ENCODE measurements around the gene NODAL. TPM values are rescaled to one million over a fixed set of nuclear protein-coding genes. Genes with fewer than 3 reads are reported as not detected.

Gene NODAL
- total and polyA plus RNA-seq, 10 donors = not detected

DNA sequence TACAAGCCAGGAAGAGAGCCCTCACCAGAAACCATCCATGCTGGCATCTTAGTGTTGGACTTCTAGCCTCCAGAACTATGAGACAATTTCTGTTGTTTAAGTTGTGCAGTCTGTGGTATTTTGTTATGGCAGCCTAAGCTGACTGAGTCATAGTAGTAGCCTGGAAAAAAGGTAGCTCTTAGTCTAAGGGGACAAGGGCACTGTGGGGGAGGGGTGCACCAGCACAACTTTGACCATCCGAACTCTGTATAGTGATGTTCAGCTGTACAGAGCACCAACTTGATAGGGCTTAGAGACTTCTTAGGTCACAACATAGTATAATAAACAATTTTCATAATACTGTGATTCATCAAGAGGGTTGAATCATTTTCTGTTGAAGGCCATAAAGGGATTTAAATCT, 23.3 kb downstream of the NODAL start:
- no peak overlapping the region for H3K4me3 ChIP-seq
- peaks cover 0 to 61% (median 37%) of the 10 kb centered on the region in 6 donors for H3K36me3 ChIP-seq
- H3K9me3 ChIP-seq = no peaks in the 10 kb centered on the region
- 88 to 100% (median 92%) methylated on average over 1 of the region's 1 CpG for WGBS, 5 donors
- intact Hi-C loops (cut with DNase I; ENCODE audit: low total_unique reads) = no loop called here
- H3K27me3 ChIP-seq (replicated peaks in 1 of 7) = no peaks in the 10 kb centered on the region
- no peak for DNase-seq
- H3K27ac ChIP-seq = no peak overlapping the region
- TF ChIP-seq POLR2AphosphoS5 (IDR thresholded peaks at IDR 0.05) (peak in 1 of 3 donors; percentile 13), POLR2A (IDR thresholded peaks at IDR 0.05) (no peak)
- H3K4me1 ChIP-seq = peaks cover 0 to 34% (median 7%) of the 10 kb centered on the region in 6 donors

DNA sequence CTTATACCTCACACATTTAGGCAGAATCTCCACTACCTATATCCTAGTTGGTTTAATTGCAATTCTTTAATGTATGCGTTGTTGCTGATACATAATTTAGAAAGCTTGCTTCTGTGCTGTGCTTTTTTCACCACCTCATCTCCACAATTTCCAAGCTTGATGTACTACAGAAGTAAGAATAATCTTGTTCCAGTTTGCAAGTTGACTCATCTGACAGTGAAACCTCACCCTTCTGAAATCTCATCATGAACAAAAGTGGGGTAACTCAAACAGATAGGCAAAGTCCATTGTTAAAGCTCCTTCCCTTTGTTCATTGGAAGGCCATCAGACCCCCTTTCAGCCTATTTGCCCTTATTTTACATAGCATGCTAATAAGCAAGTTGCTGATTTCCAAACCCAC, 23.9 kb downstream of the NODAL start:
- H3K4me1 ChIP-seq = peaks cover 0 to 41% (median 11%) of the 10 kb centered on the region in 6 donors
- WGBS, 5 donors = 91 to 100% (median 94%) methylated on average over 1 of the region's 1 CpG
- no peaks in the 10 kb centered on the region for H3K9me3 ChIP-seq
- intact Hi-C loops (cut with DNase I; ENCODE audit: low total_unique reads) = no loop called here
- DNase-seq = no peak
- TF ChIP-seq, protein P1, sequence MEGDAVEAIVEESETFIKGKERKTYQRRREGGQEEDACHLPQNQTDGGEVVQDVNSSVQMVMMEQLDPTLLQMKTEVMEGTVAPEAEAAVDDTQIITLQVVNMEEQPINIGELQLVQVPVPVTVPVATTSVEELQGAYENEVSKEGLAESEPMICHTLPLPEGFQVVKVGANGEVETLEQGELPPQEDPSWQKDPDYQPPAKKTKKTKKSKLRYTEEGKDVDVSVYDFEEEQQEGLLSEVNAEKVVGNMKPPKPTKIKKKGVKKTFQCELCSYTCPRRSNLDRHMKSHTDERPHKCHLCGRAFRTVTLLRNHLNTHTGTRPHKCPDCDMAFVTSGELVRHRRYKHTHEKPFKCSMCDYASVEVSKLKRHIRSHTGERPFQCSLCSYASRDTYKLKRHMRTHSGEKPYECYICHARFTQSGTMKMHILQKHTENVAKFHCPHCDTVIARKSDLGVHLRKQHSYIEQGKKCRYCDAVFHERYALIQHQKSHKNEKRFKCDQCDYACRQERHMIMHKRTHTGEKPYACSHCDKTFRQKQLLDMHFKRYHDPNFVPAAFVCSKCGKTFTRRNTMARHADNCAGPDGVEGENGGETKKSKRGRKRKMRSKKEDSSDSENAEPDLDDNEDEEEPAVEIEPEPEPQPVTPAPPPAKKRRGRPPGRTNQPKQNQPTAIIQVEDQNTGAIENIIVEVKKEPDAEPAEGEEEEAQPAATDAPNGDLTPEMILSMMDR (IDR thresholded peaks at IDR 0.05 in 8 of 11, conservative IDR thresholded peaks at IDR 0.05 in 3 of 11) = no peak
- TF ChIP-seq POLR2AphosphoS5 (IDR thresholded peaks at IDR 0.05) (no peak), POLR2A (IDR thresholded peaks at IDR 0.05) (no peak)
- no peak overlapping the region for H3K27ac ChIP-seq
- H3K4me3 ChIP-seq = no peak overlapping the region
- H3K36me3 ChIP-seq = peaks cover 0 to 54% (median 30%) of the 10 kb centered on the region in 6 donors
- no peaks in the 10 kb centered on the region for H3K27me3 ChIP-seq (replicated peaks in 1 of 7)

DNA sequence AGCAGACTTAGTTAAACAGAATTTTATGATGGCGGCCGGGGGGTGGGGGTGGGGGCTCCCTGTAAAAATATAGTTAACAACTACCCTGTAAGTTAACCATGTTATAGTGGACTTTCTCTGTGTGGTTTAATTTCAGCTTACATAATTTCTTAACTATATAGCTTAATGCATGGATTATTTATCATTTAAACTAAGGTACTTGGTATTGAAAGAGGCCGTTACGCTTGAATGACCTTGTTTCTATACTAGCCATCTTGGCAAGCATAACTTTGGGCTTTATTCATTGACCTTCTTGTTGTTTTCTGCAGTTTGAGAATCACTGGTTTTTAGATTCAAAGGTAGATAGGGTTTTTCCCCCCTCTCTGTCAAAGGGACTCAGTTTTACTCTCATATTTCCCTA, 29.1 kb downstream of the NODAL start:
- TF ChIP-seq POLR2A (IDR thresholded peaks at IDR 0.05) = no peak
- no peak for TF ChIP-seq POLR2AphosphoS5 (IDR thresholded peaks at IDR 0.05)
- TF ChIP-seq, protein P1 (IDR thresholded peaks at IDR 0.05 in 8 of 11, conservative IDR thresholded peaks at IDR 0.05 in 3 of 11) = no peak
- no peak for DNase-seq
- Histone ChIP-seq H3K4me1 (peaks cover 19 to 79% (median 48%) of the 10 kb centered on the region in 6 donors), H3K36me3 (peaks cover 0 to 25% (median 4%) of the 10 kb centered on the region in 6 donors), H3K27me3 (replicated peaks in 1 of 7) (no peaks in the 10 kb centered on the region), H3K4me3 (no peak overlapping the region), H3K27ac (no peak overlapping the region), H3K9me3 (no peaks in the 10 kb centered on the region)
- intact Hi-C loops (cut with DNase I; ENCODE audit: low total_unique reads) = no loop called here
- 86 to 92% (median 91%) methylated on average over 4 of the region's 4 CpGs for WGBS, 5 donors

DNA sequence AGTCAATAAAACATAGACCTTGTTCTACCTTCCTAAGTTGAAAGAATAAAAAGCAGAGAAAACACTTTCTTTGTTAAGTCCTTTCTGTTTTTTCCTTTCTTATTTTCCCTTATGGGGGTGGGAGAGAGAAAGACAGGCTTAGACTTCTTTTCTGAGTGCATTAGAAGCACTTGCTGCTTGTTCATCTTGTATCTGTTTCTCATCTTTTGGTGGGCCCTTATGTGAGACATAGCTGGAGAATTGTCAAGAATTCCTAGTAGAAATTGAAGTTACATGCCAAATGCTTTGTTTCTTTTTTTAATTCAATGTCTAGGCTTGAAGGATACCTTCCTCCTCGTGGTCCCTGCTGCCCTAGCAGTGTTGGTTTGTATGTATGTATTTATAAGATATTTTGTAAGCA, 30.9 kb downstream of the NODAL start:
- Histone ChIP-seq H3K4me1 (peaks cover 29 to 84% (median 61%) of the 10 kb centered on the region in 6 donors), H3K27ac (no peak overlapping the region), H3K36me3 (peaks cover 0 to 25% (median 4%) of the 10 kb centered on the region in 6 donors), H3K27me3 (replicated peaks in 1 of 7) (no peaks in the 10 kb centered on the region), H3K4me3 (no peak overlapping the region), H3K9me3 (no peaks in the 10 kb centered on the region)
- intact Hi-C loops (cut with DNase I; ENCODE audit: low total_unique reads) = no loop called here
- TF ChIP-seq, protein P1 (IDR thresholded peaks at IDR 0.05 in 8 of 11, conservative IDR thresholded peaks at IDR 0.05 in 3 of 11) = no peak
- TF ChIP-seq POLR2A (IDR thresholded peaks at IDR 0.05) (no peak), POLR2AphosphoS5 (IDR thresholded peaks at IDR 0.05) (no peak)
- DNase-seq = no peak
- 62 to 79% (median 71%) methylated on average over 1 of the region's 1 CpG for WGBS, 5 donors
